RCC 7860 (cell line): ENCODE results near the gene NFE2L1.
"Not testable (repeated sequence)": the region's sequence is repeated elsewhere in the genome, so short reads cannot be mapped to it uniquely, and the experiment has no call there.

Source experiments
- DNase-seq: peaks from one replicate; pipeline ENCODE4 v3.0.0-alpha.2; 2015; ENCODE audit warnings: low spot score
- FAIRE-seq: peaks from 2 replicates; lab custom pipeline; 2012; peaks lifted over from hg19 to GRCh38; lab: Jason Lieb, UNC

NFE2L1 gene, protein sequence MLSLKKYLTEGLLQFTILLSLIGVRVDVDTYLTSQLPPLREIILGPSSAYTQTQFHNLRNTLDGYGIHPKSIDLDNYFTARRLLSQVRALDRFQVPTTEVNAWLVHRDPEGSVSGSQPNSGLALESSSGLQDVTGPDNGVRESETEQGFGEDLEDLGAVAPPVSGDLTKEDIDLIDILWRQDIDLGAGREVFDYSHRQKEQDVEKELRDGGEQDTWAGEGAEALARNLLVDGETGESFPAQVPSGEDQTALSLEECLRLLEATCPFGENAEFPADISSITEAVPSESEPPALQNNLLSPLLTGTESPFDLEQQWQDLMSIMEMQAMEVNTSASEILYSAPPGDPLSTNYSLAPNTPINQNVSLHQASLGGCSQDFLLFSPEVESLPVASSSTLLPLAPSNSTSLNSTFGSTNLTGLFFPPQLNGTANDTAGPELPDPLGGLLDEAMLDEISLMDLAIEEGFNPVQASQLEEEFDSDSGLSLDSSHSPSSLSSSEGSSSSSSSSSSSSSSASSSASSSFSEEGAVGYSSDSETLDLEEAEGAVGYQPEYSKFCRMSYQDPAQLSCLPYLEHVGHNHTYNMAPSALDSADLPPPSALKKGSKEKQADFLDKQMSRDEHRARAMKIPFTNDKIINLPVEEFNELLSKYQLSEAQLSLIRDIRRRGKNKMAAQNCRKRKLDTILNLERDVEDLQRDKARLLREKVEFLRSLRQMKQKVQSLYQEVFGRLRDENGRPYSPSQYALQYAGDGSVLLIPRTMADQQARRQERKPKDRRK

DNA sequence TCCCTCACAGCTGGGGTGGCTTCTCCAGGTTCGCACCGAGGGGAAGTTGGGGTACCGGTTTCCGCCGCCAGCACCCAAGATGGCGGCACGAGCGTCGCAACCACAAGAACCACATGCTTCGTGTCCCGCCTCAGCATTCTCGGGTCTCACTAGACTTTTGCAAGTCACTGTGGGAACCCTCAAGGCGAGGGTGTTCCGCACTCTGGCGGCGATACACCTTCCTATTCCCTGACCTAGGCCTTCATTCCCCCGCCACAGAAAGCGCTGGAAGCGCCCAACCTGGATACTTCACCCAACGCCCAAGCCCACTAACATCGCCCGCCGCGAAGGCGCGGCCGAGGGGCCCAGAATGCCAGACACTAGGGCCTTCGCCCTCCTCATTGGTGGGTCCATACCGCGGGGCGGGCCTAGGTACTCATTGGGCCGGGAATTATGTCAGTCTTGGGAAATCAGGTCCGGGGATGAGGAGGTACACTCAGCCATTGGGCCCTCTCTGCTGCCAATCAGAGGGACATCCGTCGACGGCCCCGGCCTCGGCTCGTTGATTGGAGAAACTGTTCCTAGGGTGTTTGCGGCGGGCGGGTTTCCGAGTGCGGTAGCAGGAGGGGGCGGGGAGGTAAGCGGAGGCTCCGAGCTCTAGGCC lies at the start of gene NFE2L1:
Gene NFE2L1 (plus strand): TSS at position 619 of the 643 bp plus-strand sequence. CDS start 2,760 bp downstream, outside the sequence.
- peak; percentile 84 for FAIRE-seq
- peak; percentile 99 for DNase-seq

DNA sequence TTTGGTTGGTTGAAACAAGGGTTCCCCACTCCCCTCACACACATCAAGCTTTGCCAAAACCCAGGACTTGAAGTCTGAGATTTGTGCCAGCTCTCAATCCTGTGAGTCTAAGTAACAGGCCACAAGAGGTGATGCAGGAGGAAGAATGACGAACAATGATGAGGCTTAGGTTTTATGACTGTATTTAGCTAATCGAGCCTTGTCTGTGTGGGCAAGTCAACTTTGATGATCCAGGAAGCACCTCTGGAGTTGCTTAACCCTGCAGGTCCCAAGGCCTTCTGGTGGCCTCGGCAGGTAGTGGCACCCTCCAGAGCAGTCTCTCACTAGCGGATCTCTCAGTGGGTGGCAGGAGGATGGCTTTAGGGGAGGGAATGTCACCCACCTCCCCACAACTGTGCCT lies 48.6 kb upstream of the NFE2L1 start:
- FAIRE-seq, result no peak
- DNase-seq, result peak; percentile 50

DNA sequence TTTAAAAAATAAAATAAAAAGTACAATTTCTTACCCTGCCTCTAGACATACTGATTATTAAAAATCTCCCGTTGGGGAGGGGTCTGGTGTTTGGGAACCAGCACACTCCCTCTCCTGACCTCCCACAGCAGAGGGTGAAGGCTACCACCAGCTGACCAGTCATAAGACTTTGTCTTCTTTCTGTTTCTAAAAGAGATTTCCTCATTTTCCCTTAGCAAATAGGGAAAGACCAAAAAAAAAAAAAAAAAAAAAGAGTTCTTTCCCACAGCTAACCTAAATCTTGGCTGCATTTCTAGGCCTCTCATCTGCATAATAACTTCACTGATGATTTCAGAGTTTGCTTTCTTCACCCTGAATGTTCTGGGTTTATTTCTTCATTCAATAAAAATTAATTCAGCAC lies 47.0 kb upstream of the NFE2L1 start:
- DNase-seq (no peak), FAIRE-seq (no peak)

DNA sequence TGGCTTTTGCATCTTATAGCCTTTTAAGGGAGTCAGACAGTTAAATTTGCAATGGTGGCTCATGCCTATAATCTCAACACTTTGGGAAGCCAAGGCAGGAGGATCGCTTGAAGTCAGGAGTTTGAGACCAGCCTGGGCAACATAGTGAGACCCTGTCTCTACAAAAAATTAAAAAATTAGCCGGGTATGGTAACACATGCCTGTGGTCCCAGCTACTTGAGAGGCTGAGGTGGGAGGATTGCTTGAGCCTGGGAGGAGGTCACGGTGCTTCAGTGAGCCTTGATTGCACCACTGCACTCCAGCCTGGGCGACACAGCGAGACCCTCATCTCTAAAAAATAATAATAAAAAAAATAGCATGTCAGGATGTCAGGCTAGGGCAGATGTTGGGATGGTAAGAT lies 46.5 kb upstream of the NFE2L1 start:
- DNase-seq, FAIRE-seq: not testable (repeated sequence)

DNA sequence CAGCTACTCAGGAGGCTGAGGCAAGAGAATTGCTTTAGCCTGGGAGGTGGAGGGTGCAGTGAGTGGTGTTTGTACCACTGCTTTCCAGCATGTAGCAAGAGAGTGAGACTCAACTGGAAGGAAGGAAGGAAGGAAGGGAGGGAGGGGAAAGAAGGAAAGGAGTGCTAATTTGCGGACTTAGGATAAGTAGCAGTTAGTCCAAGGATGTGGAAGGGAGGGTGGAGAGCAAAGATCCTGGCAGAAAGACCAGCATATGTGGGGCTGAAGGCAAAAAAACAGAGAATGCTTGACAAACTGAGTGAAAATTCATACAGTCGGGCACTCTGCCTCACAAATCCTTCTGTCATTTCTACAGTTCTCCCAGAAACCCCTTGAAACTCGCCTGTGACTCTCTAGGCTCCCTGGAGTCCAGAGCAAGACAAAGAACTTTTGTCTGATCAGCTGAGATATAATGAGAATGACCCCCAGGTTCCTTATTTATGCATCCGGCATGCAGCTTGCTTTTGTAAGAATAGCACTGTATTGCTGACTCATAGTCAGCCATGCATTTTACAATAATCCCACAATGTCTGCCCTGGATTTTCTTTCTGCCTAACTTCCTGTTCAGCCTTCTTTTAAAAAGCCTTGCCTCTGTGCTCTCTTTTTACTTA lies 45.8 kb upstream of the NFE2L1 start:
- FAIRE-seq (peak; percentile 81), DNase-seq (peak; percentile 85)

DNA sequence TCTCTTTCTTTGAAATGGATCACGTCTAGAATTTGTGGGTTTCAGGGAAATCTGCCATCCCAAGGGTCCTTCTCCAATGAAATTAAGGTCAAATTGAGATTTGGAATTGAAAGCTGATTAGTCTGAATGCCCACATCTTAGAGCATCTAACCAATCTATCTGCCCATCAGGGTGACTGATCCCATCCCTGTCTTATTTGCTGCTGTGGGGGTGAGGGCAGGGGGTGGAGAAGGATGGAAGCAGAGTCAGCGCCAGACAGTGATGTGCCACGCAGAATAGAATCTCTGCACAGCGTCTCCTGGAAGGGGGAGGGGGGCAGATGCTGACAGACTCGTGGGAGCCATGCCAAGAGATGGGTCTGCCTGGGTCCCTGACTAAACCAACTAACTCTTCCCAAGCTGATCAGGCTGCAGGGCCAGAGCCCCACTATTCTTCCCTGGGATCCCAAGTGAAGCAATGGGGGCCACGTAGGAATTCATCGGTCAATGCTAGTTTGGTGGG lies 45.2 kb upstream of the NFE2L1 start:
- FAIRE-seq, result no peak
- peak; percentile 8 for DNase-seq

DNA sequence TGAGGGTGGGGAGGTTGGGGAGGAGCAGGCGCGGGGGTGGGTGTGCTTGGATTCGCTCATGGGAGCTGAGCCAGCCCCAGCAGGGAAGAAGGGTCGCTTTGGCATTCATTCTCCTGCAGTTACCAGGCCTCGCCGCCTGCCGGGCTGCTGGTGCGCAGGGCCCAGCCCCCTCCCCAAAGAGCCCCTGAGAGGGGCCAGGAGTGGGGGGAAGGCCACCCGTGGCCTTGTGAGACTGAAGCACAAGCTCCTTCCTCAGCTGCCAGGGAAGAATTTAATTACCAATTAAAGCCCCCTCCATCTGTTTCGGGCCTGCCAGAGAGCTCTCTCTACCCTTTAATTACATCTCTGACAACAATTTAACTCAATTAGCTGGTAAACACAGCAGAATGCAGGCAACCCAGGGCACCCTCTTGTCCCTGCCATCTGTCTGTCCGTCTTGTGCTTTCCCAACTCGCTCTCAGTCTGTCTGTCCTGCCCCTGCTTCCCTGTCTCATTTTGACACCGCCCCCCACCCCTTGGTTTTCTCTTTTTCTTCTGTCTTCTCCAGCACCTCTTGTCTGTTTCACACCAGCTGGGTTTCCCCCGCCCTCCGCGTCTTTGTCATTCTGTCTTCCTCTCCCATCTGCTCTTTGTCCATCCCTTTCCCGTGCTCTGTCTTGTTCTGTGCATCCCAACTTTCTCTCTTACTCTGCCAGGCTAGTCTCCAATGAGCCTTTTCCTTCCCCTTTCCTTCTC lies 44.6 kb upstream of the NFE2L1 start:
- FAIRE-seq (no peak), DNase-seq (no peak)

DNA sequence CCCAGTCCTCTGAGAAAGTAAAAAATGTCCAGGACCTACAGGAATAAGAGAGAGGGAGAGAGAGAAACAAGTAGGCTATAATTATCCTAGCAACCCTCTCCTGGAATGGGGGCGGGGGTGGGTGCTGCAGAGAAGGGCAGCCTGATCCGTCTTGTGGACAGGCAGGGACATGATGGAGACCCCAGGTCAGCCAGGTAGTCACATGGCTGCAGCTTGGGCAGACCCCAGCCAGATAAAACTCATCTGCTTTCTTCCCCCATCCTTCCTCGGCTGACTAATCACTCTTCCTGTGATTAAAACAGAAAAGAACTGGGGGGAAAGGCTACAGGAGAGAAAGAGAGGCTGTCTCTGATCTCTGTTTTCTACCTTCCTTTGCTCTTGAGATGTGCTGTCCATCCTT lies 43.2 kb upstream of the NFE2L1 start:
- no peak for FAIRE-seq
- DNase-seq, result no peak

DNA sequence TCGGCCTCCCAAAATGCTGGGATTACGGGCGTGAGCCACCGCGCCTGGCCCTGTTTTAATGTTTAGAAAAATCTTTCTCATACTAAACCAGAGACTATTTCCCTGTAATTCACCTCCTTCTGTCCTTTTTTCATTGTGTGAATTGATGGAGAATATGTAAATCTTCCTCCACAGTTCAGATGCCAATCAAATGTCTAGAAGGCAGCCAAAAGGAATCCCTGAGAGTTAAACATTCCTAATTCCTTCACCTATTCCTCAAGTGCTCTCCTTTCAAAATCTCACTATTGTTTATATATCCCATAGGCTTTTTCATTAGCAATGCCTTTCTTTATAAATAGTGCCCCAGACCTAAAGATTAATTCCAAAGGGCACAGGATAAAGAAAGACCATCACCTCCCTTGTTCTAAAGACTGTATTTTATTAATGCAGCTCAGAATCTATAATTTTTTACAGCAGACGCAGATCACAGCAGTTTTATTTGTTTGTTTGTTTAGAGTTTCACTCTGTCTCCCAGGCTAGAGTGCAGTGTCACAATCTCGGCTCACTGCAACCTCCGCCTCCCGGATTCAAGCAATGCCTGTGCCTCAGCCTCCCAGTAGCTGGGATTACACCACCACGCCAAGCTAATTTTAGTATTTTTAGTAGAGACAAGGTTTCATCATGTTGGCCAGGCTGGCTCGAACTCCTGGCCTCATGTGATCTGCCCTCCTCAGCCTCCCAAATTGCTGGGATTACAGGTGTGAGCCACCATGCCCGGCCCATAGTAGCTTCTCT lies 41.0 kb upstream of the NFE2L1 start:
- DNase-seq (no peak), FAIRE-seq (no peak)

DNA sequence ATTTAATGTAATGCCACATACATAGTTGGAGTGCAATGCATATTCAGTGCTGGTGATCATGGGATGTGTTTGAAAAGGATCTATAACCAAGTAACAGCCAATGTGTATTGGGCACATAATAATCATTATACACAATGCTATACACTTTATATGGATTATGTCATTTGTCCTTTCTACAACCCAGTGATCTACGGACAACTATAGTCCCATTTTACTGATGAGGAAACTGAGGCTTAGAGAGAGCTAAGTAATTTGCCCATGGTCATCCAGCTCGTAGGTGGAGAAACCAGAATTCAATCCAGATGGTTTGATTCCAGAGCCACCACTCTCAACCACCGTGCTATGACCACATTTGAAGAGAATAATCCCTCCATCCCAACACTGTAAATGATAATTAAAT lies 38.0 kb upstream of the NFE2L1 start:
- no peak for DNase-seq

DNA sequence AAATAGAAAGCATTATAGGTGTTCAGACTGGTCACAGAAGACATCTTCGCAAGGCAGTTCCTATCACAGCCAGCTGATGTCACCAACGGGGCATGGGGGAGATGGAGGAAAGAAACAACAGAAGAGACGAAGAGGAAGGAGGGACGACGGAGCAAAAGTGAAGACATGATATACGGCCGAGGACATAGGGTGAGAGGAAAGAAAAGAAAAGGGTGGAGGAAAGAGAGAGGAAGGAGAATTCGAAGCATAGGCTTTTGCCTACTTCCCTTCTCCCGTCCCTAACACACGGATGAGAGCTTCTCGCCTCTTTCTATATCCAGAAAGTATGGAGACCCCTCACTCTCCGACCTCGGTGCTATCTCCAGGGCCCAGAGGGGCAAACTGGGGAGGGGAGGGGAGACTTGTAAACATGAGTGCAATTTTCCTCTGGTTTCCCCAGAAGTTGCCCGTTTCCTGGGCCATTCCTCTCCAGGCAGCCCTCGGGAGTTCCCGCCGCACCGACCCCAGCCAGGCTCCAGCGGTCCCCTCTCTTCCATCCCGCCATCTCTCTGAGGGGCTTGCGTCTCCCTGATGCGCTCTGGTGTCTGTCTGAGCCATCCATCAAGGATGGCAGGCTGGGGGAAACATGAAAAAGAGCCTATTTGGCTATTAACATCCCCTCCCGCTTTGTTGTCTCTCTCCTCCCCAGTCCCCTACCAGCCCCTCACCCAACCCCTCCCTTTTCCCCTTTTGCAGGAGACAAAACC lies 36.6 kb upstream of the NFE2L1 start:
- FAIRE-seq (no peak), DNase-seq (peak; percentile 11)

More for the DNA sequence above, 38.0 kb upstream of the NFE2L1 start:
- no peak for FAIRE-seq

DNA sequence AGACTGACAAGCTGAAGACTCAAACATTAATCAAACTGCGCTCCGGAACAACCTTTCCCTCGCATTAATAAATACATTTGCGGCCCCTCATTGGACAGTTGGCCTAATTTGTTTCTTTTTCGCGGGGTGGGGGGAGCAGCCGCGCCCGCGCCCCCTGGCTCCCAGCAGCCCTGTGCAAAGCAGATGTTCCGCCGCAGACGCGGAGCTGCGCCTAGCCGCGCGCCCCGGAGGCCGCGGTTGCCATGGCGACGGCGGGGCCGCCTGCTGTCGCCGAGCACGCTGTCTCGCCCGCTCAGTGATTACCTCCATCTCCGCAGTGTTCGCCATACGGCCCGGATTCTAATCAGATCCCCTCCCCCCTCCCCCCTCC lies 36.0 kb upstream of the NFE2L1 start:
- no peak for DNase-seq
- FAIRE-seq, result no peak

DNA sequence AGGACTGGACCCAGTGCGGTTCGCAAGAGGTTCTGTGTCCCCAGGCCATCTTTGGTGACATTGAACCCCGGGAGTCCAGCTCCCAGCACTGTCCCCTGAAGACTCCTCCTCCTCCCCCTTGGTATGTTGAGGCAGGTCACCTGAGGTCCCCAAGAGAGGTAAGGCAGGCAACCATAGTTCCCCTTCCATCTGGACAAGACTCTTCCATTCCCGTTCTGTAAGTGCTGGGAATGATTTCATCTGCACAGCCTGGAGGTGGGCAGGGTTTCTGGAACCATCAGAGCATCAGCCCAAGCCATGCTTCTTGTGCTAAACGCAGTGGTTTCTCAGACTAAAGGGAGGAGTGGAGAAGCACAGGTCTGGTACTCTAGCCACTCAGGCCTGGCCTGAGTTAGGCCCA lies 35.5 kb upstream of the NFE2L1 start:
- DNase-seq, result no peak

DNA sequence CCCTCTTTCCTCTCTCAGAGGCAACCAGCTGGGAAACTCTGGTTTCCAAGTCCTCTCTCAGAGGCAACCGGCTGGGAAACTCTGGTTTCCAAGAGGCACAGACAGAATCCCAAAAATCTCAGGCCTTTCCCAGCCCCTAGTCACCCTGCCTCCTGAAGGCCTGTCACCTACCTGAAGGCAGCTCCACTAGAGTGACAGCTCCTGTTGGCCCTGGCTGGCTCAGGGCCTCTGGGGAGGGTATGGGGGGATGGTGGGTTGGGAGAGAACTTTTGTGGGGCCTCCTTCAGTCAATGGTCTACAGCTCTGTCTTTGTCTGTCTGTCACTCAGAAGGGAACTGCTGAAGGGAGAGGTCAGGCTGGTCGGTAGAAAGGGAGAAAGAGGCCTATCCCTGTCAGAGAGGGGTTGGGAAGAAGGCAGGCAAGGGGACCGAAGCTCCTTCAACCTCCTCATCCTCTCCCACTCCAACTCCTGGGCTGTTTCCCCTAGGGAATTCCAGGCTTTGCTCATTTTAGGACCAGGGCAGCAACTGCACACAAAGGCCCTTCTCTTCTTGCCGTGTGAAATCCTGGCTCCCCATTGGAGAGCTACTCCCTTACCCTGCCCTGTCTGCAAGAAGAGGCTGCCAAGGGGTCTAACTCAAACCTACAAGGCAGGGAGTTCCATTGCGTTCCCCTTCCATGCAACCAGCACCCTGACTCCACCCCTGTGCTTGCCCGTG lies 34.1 kb upstream of the NFE2L1 start:
- DNase-seq (no peak), FAIRE-seq (no peak)

More for the DNA sequence above, 35.5 kb upstream of the NFE2L1 start:
- FAIRE-seq, result no peak

DNA sequence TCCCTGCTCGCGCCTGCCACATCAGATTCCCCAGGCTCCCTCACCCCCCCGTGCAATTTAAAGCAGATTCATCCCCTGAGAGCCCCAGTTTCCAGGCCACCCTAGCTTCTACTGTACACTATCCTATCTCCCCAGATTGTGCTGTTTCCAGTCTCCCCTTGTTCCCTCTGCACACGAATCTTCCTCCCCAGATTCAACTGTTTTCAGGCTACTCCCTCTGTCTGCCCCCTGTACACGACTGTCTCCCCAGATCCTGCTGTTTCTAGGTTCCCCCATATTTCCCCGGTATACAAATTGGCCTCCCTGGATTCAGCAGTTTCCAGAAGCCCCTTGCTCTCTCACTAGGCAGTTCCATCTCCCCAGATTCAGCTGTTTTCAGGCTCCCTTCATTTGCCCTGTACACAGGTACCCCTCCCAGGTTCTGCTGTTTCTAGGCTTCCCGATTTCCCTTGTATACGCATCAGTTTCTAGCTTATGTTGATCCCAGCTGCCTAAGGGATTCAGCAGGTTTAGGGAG lies 33.5 kb upstream of the NFE2L1 start:
- DNase-seq, result no peak
- no peak for FAIRE-seq

DNA sequence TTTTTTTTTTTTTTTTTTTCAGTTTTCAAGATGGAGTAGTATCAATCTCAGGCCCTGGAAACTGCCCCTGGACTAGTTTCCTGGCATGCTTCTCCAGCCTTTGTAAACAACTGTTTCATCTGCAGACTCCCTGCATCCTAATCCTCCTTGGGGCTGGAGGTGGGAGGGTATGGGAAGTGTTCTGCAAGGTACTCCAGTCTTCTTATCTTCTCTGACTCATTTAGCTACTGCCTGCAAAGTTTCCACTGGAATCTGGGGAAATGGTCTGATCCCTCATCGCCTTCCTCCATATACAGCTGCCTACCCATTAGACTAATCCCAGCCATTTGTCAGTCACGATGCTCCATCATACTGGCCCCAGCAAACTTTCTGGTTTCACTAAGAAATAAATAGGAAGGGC lies 32.0 kb upstream of the NFE2L1 start:
- FAIRE-seq (no peak), DNase-seq (peak; percentile 12)

DNA sequence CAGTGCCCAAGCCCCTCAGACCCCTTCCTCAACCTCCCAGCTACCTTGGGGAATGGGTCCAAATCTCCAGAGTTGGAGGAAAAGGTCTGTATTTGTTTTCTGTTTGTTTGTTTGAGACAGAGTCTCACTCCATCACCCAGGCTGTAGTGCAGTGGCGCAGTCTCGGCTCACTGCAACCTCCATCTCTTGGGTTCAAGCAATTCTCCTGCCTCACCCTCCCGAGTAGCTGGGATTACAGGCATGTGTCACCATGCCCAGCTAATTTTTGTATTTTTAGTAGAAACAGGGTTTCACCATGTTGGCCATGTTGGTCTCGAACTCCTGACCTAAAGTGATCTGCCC lies 30.4 kb upstream of the NFE2L1 start:
- DNase-seq, FAIRE-seq: not testable (repeated sequence)

DNA sequence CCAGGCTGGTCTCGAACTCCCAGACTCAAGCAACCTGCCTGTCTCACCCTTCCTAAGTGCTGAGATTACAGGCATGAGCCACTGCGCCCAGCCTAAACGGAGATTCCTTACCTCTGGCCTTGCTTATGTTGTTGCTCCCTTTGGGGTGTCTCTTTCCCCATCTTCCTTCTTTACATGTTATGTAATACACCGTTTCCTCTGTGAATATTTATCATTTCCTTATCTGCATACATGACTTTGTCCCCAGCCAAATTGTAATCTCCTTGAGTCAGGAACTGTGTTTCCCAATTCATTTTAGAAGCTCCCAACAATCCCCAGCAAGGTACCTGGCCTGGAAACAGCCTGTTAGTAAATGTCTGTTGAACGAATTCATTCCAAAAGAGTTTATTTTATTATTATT lies 26.2 kb upstream of the NFE2L1 start:
- DNase-seq (no peak), FAIRE-seq (no peak)
